H9 (cell line): Measurements from ENCODE around the gene ATP5F1B. TPM values are rescaled to one million over a fixed set of nuclear protein-coding genes. Genes with fewer than 3 reads are reported as not detected.

Experiments used
- DNase-seq: peaks from one replicate; pipeline ENCODE4 v3.0.0-alpha.2; 2017
- H2AFZ ChIP-seq: one replicate; pipeline ENCODE4 v1.6.1; 2013; ENCODE audit warnings: mild to moderate bottlenecking, low read length, control low read depth, moderate library complexity
- H2AK5ac ChIP-seq: 2 replicates; pipeline ENCODE4 v1.6.1; 2013; ENCODE audit warnings: low read length, control low read depth, mixed read lengths; ENCODE audit not compliant: insufficient read length
- H2BK120ac ChIP-seq: one replicate; pipeline ENCODE4 v1.6.1; 2013; ENCODE audit warnings: low read depth, mild to moderate bottlenecking, low read length, control low read depth, inconsistent platforms; ENCODE audit not compliant: poor library complexity, severe bottlenecking
- H2BK12ac ChIP-seq: 2 replicates; pipeline ENCODE4 v1.6.1; 2013; ENCODE audit warnings: low read length, control low read depth, mixed read lengths, low read depth; ENCODE audit not compliant: insufficient read length
- H2BK15ac ChIP-seq: 2 replicates; pipeline ENCODE4 v1.6.1; 2013; ENCODE audit warnings: low read depth, low read length, control low read depth
- H2BK20ac ChIP-seq: one replicate; pipeline ENCODE4 v1.6.1; 2013; ENCODE audit warnings: low read depth, mild to moderate bottlenecking, low read length, control low read depth, inconsistent platforms; ENCODE audit not compliant: poor library complexity, severe bottlenecking
- H2BK5ac ChIP-seq: 2 replicates; pipeline ENCODE4 v1.6.1; 2013; ENCODE audit warnings: low read length, control low read depth, mixed read lengths; ENCODE audit not compliant: insufficient read length
- H3K14ac ChIP-seq: 2 replicates; pipeline ENCODE4 v1.6.1; 2013; ENCODE audit warnings: low read length, control low read depth; ENCODE audit not compliant: insufficient read depth
- H3K18ac ChIP-seq: 2 replicates; pipeline ENCODE4 v1.6.1; 2013; ENCODE audit warnings: low read depth, mild to moderate bottlenecking, mixed read lengths, low read length, control low read depth; ENCODE audit not compliant: insufficient read length
- H3K23ac ChIP-seq: 2 replicates; pipeline ENCODE4 v1.6.1; 2013; ENCODE audit warnings: low read length, control low read depth, mixed read lengths, low read depth; ENCODE audit not compliant: insufficient read length
- H3K23me2 ChIP-seq: 2 replicates; pipeline ENCODE4 v1.6.1; 2013; ENCODE audit warnings: low read depth, mild to moderate bottlenecking, mixed read lengths, low read length, control low read depth; ENCODE audit not compliant: insufficient read length, poor library complexity, severe bottlenecking
- H3K27ac ChIP-seq: 2 replicates; pipeline ENCODE4 v1.5.1; 2013; ENCODE audit warnings: low read length, control low read depth, mixed read lengths, low read depth; ENCODE audit not compliant: insufficient read length
- H3K27me3 ChIP-seq: 2 replicates; pipeline ENCODE4 v1.6.1; 2013; ENCODE audit warnings: low read length, control low read depth, inconsistent platforms; ENCODE audit not compliant: insufficient read depth
- H3K4ac ChIP-seq: 2 replicates; pipeline ENCODE4 v1.6.1; 2013; ENCODE audit warnings: low read depth, mild to moderate bottlenecking, control low read depth, inconsistent platforms, low read length, moderate library complexity
- H3K4me1 ChIP-seq: 2 replicates; pipeline ENCODE4 v1.6.1; 2013; ENCODE audit warnings: low read length, control low read depth, inconsistent platforms; ENCODE audit not compliant: insufficient read depth
- H3K4me2 ChIP-seq: 2 replicates; pipeline ENCODE4 v1.6.1; 2013; ENCODE audit warnings: low read length, control low read depth, mixed read lengths; ENCODE audit not compliant: insufficient read length, insufficient read depth
- H3K56ac ChIP-seq: 2 replicates; pipeline ENCODE4 v1.6.1; 2013; ENCODE audit warnings: low read depth, mild to moderate bottlenecking, mixed read lengths, low read length, control low read depth; ENCODE audit not compliant: insufficient read length
- H3K79me1 ChIP-seq: 2 replicates; pipeline ENCODE4 v1.6.1; 2013; ENCODE audit warnings: low read depth, mild to moderate bottlenecking, moderate library complexity, low read length, control low read depth, inconsistent platforms; ENCODE audit not compliant: insufficient read depth, poor library complexity, severe bottlenecking
- H3K79me2 ChIP-seq: 2 replicates; pipeline ENCODE4 v1.6.1; 2013; ENCODE audit warnings: low read length, control low read depth, inconsistent platforms; ENCODE audit not compliant: insufficient read depth
- H3K9ac ChIP-seq: 2 replicates; pipeline ENCODE4 v1.6.1; 2013; ENCODE audit warnings: low read length, control low read depth, mixed read lengths; ENCODE audit not compliant: insufficient read length; ENCODE audit errors: extremely low read depth
- H3K9me3 ChIP-seq: one replicate; pipeline ENCODE4 v1.6.1; 2013; ENCODE audit warnings: low read depth, low read length, inconsistent platforms; ENCODE audit not compliant: control insufficient read depth
- H3T11ph ChIP-seq: one replicate; pipeline ENCODE4 v1.6.1; 2013; ENCODE audit warnings: mild to moderate bottlenecking, low read length, control low read depth, inconsistent platforms
- H4K20me1 ChIP-seq: one replicate; pipeline ENCODE4 v1.6.1; 2013; ENCODE audit not compliant: control insufficient read depth, insufficient read length, insufficient read depth
- H4K5ac ChIP-seq: 2 replicates; pipeline ENCODE4 v1.6.1; 2013; ENCODE audit warnings: low read depth, mild to moderate bottlenecking, mixed read lengths, low read length, control low read depth; ENCODE audit not compliant: insufficient read length
- H4K8ac ChIP-seq: replicated peaks from 2 replicates; pipeline ENCODE4 v1.6.1; 2013; ENCODE audit warnings: low read length, control low read depth, mixed read lengths, low read depth; ENCODE audit not compliant: insufficient read length
- H4K91ac ChIP-seq: 2 replicates; pipeline ENCODE4 v1.6.1; 2013; ENCODE audit warnings: low read depth, mild to moderate bottlenecking, moderate library complexity, mixed read lengths, low read length, control low read depth; ENCODE audit not compliant: insufficient read length
- H3K27ac Mint-ChIP-seq, 3 experiments: 2 replicates in 2 of 3; 3 replicates in 1 of 3; pipeline ENCODE4 v1.8.0; 2020 to 2021; ENCODE audit warnings: mixed read lengths in 3 of 3, mild to moderate bottlenecking in 1 of 3, moderate library complexity in 1 of 3
- H3K27me3 Mint-ChIP-seq: 2 replicates; pipeline ENCODE4 v1.8.0; 2021; ENCODE audit warnings: low read depth, mild to moderate bottlenecking, moderate library complexity, mixed read lengths
- H3K36me3 Mint-ChIP-seq, 3 experiments: 2 replicates in 2 of 3; 3 replicates in 1 of 3; pipeline ENCODE4 v1.8.0; 2020 to 2021; ENCODE audit warnings: low read depth in 3 of 3, mixed read lengths in 3 of 3; ENCODE audit not compliant: insufficient read depth in 1 of 3
- H3K4me1 Mint-ChIP-seq, 2 experiments: 2 replicates each; pipeline ENCODE4 v1.8.0; 2020; ENCODE audit warnings: mixed read lengths in 2 of 2
- H3K4me3 Mint-ChIP-seq, 2 experiments: 2 replicates in 1 of 2; 3 replicates in 1 of 2; pipeline ENCODE4 v1.8.0; 2020 to 2021; ENCODE audit warnings: mild to moderate bottlenecking in 2 of 2, mixed read lengths in 2 of 2, moderate library complexity in 1 of 2
- H3K9me3 Mint-ChIP-seq, 2 experiments: 2 replicates in 1 of 2; 3 replicates in 1 of 2; pipeline ENCODE4 v1.8.0; 2020; ENCODE audit warnings: mild to moderate bottlenecking in 2 of 2, mixed read lengths in 2 of 2, moderate library complexity in 1 of 2
- CTCF ChIP-seq: fragments of 200-600 bp; sonication (generic); conservative IDR thresholded peaks from 3 replicates; pipeline ENCODE4 v1.8.0; 2021; ENCODE audit warnings: antibody characterized with exemption, mild to moderate bottlenecking
- WGBS: extraction: QIAGEN DNeasy Blood & Tissue Kit; methylation state at CpG from one replicate; pipeline ENCODE4 v1.1.7; 2013; ENCODE audit warnings: missing lambda C conversion rate, low lambda C conversion rate, mixed read lengths; ENCODE audit not compliant: insufficient read length; ENCODE audit errors: extremely low coverage; 5-methylcytosine and 5-hydroxymethylcytosine counted together
- total RNA-seq: library from RNA; stranded (reverse); gene quantifications from 2 replicates; pipeline ENCODE4 v1.2.1, GENCODE V29; 2021

The ATP5F1B gene
- total RNA-seq, 1 experiment from 2014 or later = 927 TPM

GRCh38 chr12:56645201-56645716 lies 525 bp downstream of the ATP5F1B start:
- Histone ChIP-seq H3K23me2 (no peaks in the 10 kb centered on the region), H2AK5ac (no peak overlapping the region), H2BK15ac (no peak overlapping the region), H3K4me2 (peak overlapping the region; percentile 96), H3K14ac (peak overlapping the region; percentile 89), H2BK12ac (no peak overlapping the region), H3K27ac (no peak overlapping the region), H2BK120ac (no peak overlapping the region), H3K9me3 (no peaks in the 10 kb centered on the region), H3K56ac (peak overlapping the region; percentile 15), H2BK5ac (no peak overlapping the region), H3K27me3 (no peaks in the 10 kb centered on the region), H3K79me1 (no peaks in the 10 kb centered on the region), H2BK20ac (no peak overlapping the region), H3K9ac (peak overlapping the region; percentile 95), H2AFZ (no peak overlapping the region), H3K23ac (no peak overlapping the region), H4K5ac (peak overlapping the region; percentile 37), H4K20me1 (no peaks in the 10 kb centered on the region), H3K4ac (no peak overlapping the region), H3T11ph (no peak overlapping the region), H3K18ac (peak overlapping the region; percentile 75), H4K8ac (no peak overlapping the region), H3K79me2 (peaks cover 17% of the 10 kb centered on the region; the same call in 1 of the 2 replicates), H4K91ac (no peak overlapping the region), H3K4me1 (no peaks in the 10 kb centered on the region)
- DNase-seq = no peak
- Mint-ChIP-seq H3K4me1 (peaks cover 16 to 18% of the 10 kb centered on the region in 2 experiments), H3K27me3 (no peaks in the 10 kb centered on the region), H3K9me3 (no peaks in the 10 kb centered on the region), H3K27ac (peak overlapping the region; percentile 95 to 99 (median 99)), H3K4me3 (peak overlapping the region; percentile 99 to 100), H3K36me3 (peaks cover 46 to 49% (median 47%) of the 10 kb centered on the region in 3 experiments)
- TF ChIP-seq CTCF = 0 out of 3 replicates have a peak, but pooled peaks have one; percentile 14
- WGBS = no CpG with 5 or more reads among the region's 29 CpGs
